GM21390 (cell line): ENCODE measurements around the gene NOP53.
"Not testable (repeated sequence)": the region's sequence is repeated elsewhere in the genome, so short reads cannot be mapped to it uniquely, and the experiment has no call there.

Source experiments
- ATAC-seq: cut with Tn5 transposase; IDR thresholded peaks from one replicate; pipeline ENCODE4 v1.9.1; 2021; ENCODE audit not compliant: unreplicated experiment

Gene NOP53

GRCh38 chr19:47716270-47716937, 28.9 kb upstream of the NOP53 start:
- ATAC-seq: no peak

DNA sequence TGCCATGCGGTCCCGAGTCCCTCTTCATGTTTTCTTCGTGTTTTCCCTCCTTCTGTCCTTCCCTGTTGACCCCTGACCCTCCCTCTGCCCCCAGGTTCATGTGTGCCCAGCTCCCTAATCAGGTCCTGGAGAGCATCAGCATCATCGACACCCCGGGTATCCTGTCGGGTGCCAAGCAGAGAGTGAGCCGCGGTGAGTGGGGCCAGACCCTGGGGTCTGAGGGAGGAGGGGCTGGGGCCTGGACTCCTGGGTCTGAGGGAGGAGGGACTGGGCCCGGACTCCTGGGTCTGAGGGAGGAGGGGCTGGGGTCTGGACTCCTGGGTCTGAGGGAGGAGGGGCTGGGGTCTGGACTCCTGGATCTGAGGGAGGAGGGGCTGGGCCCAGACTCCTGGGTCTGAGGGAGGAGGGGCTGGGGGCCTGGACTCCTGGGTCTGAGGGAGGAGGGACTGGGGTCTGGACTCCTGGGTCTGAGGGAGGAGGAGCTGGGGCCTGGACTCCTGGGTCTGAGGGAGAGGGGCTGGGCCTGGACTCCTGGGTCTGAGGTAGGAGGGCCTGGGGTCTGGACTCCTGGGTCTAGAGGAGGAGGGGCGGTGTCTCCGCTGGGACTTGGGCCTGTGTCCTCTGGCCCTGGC, 26.8 kb upstream of the NOP53 start:
- not testable (repeated sequence) for ATAC-seq

DNA sequence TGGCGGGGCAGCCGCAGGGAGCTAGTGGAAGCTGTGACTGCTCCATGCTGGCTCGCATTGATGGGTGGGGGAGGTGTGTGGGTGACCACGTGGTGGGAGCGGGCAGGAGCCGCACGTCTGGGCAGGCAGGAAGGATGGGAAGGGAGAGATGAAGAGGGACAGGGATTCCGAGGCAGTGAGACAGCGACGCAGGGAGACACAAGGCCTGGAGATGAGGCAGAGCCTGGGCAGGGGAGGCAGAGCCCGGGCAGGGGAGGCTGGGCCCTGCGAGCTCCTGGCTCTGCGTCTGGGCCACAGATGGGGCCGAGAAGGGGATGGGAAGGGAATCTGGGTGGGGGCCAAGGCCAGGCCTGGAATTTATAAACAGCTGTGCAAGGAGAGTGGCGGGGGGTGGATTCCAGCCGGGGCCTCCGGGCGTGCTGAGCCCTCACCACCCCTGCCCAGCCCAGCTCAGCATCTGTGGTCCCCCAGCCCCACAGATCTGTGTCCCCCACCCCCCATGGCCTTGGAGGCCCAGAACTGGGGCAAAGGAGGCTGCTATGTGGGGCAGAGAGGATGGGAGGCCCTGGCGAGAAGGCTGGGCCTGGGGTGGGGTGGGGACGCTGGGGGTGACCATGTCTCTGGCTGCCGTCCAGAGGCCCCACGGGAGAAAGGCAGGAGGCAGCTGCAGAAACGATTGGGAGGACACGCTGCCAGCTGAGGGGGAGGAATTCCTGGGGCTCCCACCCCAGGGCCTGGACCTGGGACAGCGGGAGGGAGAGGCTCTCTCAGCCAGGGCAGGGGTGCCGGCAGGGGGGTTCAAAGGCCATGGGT, 26.1 kb upstream of the NOP53 start:
- no peak for ATAC-seq

- ATAC-seq: no peak
Measured at GRCh38 chr19:47720669-47721422, 24.5 kb upstream of the NOP53 start.

- no peak for ATAC-seq
Measured at GRCh38 chr19:47723581-47723940, 21.8 kb upstream of the NOP53 start.

DNA sequence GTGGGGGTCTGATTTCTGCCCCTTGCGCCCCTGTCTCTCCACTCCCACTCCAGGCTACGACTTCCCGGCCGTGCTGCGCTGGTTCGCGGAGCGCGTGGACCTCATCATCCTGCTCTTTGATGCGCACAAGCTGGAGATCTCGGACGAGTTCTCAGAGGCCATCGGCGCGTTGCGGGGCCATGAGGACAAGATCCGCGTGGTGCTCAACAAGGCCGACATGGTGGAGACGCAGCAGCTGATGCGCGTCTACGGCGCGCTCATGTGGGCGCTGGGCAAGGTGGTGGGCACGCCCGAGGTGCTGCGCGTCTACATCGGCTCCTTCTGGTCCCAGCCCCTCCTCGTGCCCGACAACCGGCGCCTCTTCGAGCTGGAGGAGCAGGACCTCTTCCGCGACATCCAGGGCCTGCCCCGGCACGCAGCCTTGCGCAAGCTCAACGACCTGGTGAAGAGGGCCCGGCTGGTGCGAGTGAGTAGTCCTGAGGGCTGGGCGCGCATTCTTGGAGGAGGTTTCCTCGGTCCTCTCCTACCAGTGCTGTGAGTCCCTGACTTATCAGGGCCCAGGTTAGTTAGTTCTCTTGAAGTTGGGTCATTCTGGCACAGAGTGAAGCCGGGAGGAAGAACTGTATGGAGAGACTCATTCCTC, 19.5 kb upstream of the NOP53 start:
- no peak for ATAC-seq

DNA sequence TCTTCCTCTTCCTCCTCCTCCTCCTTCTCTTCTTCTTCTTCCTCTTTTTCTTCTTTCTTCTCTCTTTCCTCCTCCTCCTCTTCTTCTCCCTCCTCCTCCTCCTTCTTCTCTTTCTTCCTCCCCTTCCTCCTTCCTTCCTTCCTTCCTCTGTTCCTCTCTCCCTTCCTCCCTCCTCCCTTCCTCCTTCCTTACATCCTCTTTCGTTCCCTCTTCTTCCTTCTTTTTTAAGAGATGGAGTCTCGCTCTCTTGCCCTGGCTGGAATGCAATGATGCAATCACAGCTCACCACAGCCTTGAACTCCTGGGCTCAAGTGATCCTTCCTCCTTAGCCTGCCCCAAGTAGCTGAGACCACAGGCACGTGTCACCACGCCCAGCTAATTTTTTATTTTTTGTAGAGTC, 18.9 kb upstream of the NOP53 start:
- ATAC-seq: no peak

DNA sequence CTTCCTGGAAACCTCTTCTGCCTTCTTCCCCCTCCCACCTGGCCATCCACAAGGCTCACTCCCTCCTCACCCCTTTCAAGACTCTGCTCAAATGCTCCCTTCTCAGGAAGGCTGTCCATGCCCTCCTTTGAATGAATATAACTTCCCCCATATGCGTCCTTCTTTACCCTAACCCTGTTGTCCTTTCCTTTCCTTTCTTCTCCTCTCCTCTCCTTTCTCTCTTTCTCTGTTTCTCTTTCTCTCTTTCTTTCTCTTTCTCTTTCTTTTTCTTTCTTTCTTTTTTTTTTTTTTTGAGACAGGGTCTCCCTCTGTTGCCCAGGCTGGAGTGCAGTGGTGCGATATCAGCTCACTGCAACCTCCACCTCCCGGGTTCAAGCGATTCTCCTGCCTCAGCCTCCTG, 17.1 kb upstream of the NOP53 start:
- not testable (repeated sequence) for ATAC-seq

GRCh38 chr19:47729468-47729798, 15.9 kb upstream of the NOP53 start:
- no peak for ATAC-seq

DNA sequence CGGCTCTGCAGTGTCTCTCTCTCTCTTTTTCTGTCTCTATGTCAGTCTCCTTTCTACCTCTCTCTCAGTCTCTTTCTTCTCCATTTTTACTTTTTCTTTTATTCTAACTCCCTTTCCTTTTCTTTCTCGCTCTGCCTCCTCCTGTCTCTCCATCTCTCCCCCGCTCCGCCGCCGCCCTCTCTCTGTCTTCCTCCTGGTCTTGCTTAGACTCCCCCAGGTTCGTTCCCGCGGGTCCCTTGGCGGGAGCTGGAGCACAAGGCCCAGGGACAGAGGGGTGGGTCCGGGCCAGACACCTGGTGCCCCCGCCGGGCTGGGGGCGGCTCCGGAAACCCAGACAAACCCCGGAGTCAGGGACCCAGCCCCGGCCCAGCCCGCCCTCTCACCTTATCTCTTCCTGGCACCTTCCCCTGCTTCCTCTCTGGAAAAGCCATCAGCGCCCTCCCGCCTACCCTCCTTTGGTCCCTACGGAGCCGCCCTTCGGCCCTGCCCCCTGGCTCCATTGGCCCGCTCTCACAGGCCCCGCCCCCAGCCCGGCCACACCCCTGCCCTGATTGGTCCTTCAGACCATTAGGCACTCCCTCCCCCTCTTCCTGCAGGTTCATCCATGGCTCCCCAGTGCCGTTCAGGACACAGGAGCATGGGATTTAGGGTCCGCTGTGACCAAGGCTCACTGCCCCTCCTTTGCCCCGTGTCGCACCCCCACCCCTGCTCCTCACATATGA, 15.4 kb upstream of the NOP53 start:
- ATAC-seq: no peak

DNA sequence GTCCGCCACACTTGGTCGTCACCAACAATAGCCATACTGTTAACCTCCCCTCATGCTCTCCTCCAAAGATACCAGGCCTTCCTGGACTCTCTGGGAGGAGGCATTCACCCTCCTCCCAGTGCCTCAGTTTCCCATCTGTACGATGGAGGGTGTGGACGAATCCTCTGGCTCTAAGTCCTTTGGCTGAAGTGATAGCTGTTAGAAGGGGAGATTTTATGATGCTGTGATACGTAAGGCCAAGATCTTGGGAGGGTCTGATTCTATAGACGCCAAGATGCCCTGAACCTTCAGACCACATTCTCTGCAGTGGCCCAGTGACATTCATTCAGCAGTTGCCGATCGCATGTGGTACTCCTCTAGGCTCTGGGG, 14.8 kb upstream of the NOP53 start:
- no peak for ATAC-seq

GRCh38 chr19:47730910-47731309, 14.4 kb upstream of the NOP53 start:
- ATAC-seq: no peak

DNA sequence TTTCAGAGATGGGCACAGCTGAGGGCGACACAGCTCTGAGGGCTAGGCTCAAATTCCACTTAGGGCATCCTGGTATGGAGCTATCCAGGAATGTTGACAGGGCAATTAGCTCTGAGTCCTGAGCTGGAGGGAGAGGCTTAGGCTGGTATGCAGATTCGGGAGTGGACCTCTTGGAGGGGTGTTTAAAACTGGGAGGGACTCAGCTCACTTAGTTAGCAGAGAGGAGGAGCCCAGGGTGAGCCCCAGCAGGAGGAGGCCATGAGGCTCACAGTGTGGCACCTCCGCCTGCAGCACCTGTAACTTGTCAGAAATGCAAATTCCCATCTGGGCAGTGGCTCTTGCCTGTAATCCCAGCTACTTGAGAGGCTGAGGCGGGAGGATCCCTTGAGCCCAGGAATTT, 10.2 kb upstream of the NOP53 start:
- ATAC-seq: no peak

- no peak for ATAC-seq
Measured at GRCh38 chr19:47740866-47741519, 4.4 kb upstream of the NOP53 start.

DNA sequence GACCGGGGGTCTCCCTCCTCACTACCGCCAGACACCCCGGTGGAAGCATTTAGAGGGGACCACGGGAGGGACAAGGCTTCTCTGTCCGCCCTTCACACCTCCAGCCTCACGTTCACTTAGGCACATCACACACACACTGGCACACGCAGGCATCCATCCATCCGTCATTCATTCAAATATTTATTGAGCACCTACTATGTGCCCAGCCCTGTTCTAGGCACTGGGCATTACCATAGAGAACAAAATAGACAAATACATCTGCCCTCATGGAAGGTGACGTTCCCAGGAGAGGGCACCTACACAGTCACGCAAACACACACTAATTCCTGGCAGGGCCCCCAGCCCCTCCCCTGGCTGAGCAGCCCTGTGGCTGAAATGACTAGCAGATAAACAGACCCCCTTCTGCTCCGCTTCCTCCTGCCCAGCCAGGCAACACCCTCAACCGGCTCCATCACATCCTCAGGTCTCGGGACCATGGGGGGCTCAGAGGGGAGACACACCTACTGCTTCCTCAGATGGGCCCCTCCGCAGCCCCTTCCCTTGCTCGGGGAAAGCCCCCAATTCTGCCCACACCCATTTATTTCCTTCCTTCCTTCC, 3.7 kb upstream of the NOP53 start:
- no peak for ATAC-seq

DNA sequence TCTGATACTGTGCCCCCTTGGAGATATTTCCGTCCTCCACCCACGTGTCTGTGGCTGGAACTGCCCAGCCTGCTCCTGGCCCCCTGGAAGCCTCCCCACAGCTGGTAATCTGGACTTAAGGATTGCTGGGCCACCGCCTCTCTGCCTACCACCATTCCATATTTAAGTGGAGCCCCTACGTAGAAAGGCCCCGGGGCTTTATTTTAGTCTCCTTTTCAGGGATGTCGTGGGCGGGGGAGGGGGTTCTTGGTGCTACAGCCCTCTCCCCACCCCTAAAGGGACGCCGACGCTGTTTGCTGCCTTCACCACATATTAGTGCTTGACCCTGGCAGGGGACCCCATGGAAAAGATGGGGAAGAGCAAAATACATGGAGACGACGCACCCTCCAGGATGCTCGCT, 2.7 kb upstream of the NOP53 start:
- ATAC-seq: no peak

- not testable (repeated sequence) for ATAC-seq
Measured at GRCh38 chr19:47746129-47746528, 783 bp downstream of the NOP53 start.

DNA sequence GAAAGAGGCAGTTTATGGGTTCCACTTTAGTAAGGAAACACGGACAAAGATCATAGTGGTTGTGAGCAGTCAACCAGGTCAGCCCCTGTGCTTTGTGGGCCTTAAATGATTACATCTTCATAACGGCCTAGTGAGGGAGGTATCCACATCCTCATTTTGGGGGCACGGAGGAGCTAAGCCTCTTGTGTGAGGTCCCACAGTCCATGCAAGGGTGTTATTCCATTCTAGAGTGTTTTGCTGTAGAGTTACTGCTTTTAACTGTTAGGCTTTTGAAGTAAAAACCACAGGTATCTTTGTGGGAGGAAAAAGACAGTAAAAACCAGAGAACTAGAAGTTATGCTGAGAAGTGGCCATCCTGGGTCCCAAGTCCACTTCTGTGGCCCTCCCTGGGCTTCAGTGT, 4.0 kb downstream of the NOP53 start:
- ATAC-seq: no peak

DNA sequence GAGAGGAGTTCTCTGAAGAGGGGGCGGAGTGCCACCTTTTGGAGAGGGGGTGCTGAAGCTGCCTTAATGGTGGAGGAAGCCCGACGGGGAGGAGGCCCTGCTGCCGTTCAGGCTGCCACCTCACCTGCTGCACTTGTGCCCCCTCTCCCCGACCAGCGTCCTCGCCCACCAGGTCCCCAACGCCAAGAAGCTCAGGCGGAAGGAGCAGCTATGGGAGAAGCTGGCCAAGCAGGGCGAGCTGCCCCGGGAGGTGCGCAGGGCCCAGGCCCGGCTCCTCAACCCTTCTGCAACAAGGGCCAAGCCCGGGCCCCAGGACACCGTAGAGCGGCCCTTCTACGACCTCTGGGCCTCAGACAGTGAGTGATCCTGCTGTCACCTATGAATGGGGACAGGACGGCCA, 5.4 kb downstream of the NOP53 start:
- ATAC-seq: no peak
